HG03432 (cell line): ENCODE data around the gene ZNF384.

Experiments
- ATAC-seq: cut with Tn5 transposase; IDR thresholded peaks from one replicate; pipeline ENCODE4 v1.9.1; 2021; ENCODE audit warnings: mild to moderate bottlenecking, moderate library complexity; ENCODE audit not compliant: unreplicated experiment

Gene ZNF384

DNA sequence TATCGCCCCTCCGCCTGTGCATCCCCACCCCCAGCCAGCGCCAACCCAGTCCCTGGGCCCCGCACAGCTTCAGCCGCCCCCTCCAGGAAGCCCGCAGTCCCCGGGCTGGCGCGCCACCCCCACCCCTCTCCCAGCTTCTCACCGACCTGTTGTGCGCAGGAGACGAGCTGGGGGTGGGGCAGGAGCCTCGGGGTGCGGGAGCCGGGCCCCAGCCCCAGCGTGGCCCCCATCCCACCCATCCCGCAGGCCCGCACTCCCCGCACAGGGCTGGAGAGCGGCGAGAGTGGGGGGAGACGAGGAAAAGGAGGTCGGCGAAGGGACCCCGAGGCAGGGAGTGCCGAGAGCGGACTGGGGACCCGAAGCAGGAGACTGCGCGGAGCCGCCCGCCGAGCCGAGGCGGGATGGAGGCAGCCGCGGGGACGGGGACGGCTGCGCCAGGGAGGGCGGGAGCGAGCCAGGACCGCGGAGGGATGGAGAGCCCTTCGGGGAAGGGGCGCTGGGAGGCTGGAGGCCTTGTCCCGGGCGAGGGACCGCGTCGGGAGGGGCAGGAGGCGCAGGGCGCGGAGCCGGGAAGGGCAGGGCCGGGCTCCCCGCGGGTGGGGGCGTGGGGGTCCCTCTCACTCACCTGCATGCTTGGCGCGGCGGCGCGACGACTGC lies 10.9 kb upstream of the ZNF384 start:
- ATAC-seq: no peak

DNA sequence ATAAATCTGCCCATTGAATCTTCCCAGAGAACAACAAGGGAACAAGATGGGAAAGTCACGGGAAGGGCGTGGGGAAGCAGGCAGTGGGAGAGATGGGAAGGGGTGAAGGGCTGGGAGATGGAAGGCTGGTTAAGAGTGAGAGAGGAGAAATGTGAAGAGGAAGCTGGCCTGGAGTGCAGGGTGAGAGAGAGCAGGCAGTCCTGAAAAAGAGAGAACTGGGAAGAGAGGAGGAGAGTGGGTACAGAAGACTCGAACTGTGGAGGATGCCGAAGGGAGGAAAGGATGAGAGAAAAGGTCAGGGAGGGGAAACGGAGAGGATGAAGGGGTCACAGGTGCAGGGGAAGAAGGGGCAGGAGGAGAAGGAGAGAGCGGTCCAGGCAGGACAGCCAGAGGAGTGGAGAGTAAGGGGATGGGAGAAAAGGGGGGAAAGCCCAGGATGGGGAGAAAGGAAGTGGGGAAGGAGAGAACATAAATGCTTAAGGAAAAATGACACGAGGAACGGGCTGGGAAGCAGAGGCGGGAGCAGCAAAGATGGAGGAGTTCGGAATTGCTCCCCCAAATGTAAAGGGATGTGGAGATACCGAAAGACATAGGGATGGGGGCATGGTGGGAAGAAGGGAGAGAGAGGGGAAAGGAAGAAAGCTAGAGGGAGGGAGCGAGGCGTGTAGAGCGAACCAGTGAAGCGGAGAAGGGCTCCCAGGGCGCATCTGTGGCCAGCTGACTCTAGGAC lies 10.2 kb upstream of the ZNF384 start:
- no peak for ATAC-seq

DNA sequence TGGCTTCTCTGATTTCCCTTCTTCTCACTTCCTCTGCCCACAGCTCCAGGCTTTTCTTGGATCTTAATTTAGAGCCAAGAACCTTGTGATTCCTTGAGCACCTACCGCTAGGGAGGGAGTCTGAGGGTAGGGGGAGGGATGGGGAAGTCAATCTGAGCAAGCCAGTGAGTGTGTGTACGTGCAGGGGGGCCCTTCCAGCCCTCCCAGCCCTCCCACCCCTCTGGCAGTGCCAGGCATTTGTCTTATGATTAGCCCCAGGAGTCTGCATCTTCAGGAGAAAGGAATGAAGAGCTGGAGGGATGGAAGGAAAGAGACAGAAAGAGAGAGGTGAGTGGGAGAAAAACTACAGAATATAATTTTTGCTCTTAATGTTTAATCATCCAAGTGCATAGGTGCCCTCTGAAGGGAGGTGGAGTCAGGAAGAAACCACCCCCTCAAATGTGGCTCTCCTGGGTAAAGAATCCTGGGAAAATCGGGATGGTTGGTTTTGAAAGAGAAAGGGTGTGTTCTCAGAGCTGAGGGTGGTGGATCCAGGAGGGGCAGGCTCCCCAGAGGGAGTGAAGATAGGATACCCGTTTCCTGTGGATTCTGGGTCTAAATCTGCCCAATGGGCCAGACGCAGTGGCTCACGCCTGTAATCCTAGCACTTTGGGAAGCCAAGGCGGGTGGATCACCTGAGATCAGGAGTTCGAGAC lies 9.3 kb upstream of the ZNF384 start:
- no peak for ATAC-seq

DNA sequence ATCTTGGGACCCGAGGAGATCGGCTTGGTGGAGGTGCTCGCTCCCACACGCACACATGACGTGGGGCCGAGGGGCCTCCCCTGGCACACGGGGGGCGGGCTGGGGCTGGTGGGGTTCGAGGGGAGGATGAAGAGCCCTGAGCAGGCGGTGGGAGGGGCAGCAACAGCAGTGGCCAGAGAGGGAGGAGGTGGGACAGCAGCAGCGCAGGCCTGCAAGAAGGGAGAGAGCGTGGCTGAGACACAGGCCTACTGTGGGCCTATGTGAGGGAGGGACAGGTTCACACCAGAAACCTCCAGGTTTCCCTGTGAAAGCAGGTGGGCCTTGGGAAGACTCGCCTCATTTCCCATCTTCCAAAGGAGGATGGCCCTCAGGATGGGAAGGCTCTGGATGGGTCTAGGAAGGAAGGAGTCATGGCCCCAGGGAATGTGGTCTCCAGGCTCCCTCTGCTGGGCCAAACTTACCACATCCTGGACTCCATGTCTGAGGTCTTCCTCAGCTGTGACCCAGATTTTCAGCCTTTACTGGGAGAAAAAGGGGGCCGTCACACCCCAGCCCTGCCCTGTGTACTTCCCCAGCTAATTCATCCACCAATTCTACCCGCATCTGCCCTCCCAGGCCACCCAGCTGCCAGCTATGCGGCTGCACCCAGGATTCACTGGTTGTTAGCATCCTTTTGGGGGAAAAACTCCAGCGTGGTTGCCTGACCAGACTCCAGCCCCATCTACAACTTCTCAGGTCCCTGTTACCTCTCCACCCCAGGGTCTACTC lies 8.6 kb upstream of the ZNF384 start:
- no peak for ATAC-seq

DNA sequence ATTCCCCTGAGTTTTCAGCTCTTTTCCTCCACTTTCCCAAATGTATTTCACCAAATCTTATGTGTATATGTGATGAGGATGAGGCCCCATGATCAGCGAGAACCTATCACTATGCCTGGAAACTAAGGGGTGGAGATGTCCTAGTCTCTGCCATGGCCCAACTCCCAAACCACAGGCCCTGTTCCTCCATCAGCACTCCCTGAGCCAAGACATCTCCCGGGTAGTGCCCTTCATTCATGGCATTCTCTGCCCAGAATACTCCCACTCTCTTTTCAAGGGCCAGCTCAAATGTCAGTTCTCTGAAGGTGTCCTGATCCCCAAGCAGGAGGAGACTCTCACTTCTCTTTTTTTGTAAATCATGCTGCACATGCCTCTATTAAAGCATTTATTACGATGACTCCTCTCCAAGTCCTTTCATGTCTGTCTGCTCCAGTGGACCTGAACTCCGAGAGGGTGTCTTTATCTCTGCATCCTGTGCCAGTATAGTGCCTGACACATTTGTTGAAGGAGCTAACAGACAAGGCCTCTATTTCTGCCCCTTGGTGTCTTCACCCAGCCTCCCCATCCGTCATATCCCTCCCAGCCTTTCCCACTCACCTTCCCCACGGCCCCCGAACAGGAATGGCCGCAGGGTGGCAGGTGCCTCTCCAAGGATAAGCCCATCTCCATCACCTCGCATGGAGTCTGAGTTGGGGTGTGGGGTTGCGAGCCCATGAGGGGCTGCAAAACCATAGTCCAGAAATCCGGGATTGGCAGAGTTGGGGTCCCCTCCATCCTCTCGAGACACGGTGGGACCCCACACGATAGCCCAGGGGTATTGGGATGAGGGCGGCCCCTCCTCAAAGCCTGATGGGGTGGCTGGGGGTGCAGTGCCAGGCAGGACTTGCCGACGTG lies 7.8 kb upstream of the ZNF384 start:
- no peak for ATAC-seq

DNA sequence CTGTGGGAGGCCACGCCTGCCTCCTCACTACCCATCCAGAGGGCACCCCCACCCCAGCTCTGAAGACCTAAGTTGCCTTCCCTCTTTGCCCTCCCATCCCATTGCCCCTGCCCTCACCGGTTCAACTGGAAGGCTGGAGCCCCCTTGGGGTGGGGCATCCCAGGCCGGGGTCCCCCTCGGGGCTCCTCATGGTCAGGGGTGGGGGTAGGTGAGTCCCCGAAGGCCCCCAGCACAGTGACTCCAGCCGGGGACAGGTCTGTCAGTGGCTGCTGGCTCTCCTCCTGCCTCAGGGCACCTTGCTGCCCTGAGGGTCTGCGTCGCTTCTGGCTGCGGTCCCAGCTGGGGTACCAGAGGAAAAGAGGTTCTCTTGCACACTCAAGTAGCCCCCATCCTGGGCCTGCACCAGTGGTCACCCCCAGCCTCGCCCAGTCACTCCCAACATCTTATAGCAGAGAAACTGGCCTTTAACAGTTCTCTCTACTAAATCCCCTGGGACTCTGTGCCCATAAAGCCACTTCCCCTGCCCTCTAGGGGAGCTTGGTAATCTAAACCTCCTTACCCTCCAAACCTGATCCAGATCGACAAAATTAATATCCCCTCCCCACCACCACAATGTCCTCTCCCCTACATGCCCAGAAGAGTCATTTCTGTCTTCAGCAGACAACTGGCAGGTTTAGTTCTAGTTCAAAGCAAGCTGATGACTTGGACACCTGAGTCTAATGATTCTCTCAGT lies 6.3 kb upstream of the ZNF384 start:
- ATAC-seq: no peak

DNA sequence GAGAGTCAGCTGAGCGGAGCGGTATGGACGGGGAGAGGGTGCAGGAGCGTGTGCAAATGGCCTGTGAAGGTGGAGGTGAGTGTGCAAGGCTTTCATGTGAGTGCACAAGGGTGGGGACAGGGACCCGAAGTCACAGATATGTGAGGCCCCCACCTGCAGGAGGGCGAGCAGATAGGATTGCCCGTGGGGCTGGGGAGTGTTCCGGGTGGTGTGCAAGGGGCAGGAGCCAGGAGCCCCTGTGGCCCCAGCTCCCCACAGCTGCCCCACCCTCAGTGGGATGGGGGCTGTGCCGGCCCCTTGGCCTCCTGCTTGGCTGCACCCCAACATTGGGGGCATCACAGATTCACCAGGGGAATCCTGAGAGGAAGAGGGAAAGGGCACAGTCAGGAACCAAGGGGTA lies 5.5 kb upstream of the ZNF384 start:
- no peak for ATAC-seq

DNA sequence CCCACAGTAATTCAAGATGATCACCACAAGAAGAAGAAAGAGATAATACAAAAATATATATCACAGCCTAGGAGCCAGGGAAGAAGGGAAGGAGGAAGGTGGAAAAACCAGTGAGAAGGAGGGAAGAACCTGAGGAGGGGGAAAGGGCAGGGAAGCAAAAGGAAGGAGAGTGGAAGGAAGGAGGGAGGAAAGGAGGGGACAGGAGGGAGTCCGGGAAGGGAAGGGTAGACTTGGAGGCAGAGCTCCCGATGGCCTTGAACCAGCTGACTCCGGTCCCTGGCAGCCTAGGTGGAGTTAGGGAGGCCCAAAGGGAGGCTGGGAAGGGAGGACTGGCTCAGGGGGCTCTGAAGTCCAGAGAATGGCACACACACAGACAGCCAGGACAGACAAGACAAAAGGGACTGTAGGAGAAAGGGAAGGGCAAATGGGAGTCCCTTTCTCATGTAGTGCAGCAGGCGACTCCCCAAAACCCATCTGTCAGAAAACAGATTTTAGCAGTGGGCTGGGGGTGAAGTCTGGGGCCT lies 4.7 kb upstream of the ZNF384 start:
- ATAC-seq: no peak

DNA sequence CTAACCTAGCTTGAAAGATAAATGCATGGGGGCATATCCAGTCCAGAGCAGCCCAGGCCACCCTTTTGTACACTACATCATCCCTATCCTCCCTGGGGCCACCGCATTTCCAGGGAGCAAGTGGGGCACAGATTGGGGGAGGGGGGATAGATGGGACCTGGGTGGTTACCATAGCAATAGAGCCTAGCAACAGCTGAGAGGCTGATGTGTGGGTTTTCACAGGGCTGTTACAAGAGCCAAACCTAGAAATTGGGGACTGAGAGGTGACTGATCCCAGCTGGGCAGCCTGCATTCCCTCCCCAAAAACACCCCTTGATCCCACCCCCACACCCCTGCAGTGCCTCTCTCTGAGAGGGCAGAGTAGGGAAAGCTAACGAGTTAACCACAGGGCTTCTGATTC lies 3.7 kb upstream of the ZNF384 start:
- no peak for ATAC-seq

DNA sequence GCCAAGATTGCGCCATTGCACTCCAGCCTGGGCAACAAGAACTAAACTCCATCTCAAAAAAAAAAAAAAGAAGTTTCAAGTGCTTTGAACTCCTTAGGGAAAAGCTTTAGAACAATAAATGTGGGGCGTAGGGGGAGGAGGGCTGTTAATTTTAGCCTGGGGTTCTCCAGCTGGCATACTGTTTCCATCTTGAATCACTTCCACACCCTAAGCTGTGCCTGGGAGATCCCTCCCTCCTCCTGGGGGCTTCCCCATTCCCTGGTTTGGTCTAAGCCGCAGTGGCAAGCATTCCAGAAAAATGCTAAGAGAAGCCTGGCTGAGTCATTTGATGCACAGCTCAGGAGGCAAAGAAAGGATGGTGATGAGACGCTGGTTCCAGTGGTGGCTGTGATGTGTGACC lies 2.3 kb upstream of the ZNF384 start:
- no peak for ATAC-seq

DNA sequence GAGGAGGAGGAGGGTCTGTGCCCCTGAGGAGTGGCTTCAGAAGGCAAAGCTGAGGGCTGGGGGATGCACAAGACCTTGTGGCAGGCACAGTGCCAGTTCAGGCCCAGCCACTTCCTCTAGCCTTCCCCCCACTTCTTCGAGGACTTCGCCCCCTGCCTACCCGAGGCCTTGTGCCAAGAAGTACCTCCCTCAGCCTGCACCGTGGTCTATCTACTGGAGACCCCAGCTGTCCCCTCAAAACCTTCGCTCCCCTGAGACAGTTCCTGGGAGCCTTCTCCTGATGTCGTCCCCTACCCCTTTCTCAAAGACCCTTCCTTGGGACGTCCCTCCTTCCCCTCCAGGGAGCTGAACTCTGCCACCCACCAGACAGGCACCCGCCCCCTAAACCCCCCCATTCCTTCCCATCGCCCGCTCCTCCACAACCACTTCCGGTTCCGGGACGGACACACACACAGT lies 604 bp downstream of the ZNF384 start:
- ATAC-seq: peak; percentile 12

DNA sequence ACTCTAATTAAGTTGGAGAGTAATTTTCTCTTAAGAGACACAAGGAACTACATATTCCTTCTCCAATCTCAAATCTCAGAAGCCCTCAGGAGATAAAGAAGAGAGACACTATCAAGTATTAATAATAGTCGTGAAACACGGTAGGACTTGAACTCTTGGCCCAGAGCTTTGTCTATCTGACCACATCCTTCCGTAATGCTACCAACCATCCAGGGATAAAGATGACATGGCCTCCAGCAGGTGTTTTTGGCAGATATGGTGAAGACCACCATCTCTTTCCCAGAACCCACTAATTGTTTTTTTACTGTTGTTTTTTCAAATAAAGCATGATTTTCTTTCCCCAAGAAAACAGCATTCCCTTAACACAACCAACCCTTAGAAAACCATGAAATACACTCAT lies 3.4 kb downstream of the ZNF384 start:
- ATAC-seq: no peak

DNA sequence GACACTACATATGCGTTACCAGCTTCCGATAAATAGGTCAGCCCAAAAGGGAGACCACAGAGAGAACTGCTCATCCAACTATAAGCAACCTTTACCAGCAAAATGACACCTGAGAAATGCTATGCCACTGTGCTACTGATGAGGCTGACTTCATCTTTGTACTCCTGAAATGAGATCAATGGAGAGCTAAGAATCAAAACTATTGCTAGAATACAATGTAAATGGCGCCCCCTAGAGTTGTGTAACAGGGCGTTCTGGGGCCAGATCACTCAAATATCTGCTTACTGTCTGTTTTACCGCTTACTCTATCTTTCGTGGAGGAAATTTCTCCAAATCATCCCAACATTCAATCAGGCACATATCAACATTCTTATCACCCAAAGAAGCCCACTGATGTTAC lies 4.6 kb downstream of the ZNF384 start:
- no peak for ATAC-seq

DNA sequence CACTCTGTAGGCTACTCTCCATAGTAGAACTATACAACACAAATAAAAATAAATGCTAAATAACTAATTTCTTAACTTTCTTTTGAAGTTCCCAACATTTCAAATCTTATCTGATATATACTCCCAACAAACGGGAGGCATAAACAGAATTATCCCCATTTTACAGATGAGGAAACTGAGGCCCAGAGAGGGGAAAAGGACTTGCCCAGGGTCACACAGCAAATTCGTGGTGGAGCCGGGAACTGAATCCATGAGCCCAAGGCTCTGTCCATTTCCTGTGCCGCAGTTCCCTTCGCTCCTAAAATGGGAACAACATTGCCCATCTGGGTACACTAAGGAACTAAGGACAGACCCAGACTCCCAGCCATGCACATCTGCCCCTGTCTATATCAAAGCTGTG lies 12.2 kb downstream of the ZNF384 start:
- ATAC-seq: no peak

DNA sequence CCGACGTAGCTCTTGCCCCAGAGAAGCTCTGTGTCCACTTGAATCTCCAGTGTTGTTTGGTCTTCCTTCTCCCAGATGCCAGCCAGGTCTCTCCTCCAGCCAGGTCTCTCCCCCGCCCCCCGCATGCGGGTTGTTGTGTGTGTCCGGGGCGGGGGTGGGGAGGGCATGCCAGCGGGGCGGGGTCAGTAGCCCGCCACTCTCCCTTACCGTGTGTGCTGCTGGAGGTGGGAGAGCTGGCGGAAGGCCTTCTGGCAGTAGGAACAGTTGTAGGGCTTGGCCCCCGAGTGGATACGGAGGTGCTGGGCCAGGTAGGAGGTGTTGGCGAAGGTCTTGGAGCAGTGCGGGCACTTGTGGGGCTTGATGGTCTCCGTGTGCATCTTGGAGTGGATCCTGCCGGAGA lies 17.0 kb downstream of the ZNF384 start:
- ATAC-seq: no peak

DNA sequence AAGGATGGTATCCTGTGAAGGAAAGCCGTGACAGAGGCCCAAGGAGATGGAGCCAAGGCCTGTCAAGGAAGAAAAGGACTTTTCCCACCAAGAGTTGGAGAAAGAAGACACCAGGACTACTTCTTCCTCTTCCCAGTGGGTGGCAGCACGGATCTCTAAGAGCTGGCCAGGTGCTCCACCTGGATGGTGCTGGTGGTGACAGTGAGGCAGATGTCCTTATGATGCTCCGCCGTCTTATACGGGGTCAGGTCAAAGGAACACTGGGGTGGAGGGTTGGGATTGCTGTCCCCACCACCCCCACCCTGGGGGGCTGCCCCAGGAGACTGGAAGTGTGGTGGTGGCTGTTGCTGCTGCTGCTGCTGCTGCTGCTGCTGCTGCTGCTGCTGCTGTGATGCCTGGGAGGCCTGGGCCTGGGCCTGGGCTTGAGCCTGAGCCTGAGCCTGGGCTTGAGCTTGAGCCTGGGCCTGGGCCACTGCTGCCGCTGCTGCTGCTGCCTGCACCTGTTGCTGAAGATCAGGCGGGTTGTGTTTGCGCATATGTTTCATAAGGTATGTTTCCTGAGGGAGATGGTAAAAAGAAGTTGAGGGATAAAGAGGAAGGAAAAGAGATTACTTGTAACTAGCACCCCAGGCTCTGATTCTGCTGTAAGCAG lies 21.5 kb downstream of the ZNF384 start:
- ATAC-seq: no peak

DNA sequence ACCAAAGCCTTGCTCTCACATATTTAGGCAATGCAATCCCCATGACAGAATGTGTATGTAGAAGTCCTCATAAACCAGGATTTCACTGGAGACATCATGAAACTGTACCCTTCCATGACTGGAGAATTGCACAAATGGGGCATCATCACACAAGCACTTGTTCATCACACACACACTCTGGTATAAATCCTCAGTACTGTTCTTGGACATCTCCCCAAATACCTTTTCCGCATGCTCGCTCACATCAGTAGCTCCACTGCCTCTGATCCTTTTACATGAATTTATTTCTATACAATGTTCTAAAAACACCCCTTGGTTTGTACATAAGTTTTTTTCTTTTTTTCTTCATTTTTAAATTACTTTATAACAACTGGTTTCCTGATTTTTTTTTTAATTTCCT lies 23.0 kb downstream of the ZNF384 start:
- no peak for ATAC-seq

DNA sequence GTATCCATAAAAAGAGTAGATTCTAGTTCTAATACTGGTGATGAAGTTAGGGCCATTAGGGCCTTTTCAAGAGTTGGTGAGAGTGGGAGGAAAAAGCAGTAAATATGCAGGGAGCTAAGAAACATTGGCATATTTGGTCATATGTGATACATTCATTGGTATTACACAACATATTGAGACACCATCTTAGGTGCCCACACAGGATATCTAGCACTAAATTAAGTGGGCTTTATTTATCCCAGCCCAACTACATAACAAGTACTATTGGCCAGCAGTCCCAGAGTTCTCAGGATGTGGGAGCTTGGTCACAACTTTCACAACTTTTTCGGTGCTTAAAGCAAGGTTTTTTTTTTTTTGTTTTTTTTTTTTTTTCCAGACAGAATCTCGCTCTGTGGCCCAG lies 24.3 kb downstream of the ZNF384 start:
- ATAC-seq: no peak
